TTC549 (cell line): Measurements from ENCODE around the gene PARD3B.

Source experiments
- FAIRE-seq: peaks from 2 replicates; lab custom pipeline; 2012; peaks lifted over from hg19 to GRCh38; lab: Jason Lieb, UNC

Gene PARD3B

DNA sequence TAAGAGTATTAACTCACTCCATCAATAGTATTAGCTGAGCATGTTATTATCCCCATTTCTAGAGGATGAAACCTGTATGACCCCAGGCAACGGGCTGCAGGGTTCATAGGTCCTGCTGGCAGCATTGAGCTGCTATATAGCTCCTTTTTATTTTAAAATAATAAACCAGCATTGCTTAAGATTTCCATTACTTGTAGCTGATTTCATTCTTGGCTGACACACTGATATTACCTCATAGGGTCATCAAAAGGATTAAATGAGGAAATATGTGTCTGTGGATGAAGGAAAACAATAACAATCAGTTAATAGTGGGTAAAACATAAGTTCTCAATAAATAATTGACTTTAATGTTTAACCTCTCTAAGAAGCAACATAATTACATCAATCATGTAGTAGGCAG lies 1088.7 kb downstream of the PARD3B start:
- no peak for FAIRE-seq

DNA sequence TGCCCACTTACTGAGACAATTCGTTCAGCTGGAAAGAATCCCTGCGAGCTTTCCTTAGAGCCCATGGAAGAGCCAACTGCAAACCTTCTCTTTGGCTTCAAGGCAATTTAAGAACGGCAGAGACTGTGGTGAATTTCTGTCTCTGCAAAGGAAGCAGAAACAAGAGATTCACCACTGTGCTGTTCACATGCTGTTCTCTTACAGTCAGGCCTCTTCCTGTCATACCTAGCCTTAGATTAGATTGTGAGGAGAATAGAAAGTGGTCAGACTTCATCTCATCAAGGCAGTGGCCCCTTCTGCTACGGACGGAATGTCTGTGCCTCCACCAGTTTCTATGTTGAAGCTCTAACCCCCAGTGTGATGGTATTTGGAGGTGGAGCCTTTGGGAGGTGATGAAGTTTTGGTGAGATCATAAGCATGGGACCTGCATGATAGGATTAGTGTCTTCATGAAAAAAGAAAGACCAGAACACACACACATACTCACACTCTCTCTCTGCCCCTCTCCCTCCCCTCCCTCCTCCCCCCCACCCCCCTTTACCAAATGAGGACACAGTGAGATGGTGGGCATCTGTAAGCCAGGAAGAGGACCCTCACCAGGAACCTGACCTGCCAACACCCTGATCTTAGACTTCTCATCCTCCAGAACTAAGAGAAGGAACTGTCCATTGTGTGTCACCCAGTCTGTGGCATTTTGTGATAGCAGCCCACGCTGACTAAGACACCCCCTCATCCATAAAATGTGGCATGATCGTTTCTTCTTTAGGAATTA lies 1091.5 kb downstream of the PARD3B start:
- FAIRE-seq: no peak

DNA sequence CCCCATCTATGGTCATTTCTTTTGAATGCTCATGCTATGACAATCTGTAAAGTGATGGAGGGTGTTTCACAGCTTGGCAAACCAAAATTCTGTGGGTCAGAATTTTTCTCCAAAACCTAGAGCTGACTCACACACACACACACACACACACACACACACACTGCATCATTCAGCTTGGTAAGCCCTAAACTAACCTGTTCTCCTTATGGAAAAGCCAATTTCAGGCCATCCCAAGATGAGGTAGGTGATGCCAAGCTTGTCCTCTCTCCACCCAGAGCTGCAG lies 1092.0 kb downstream of the PARD3B start:
- no peak for FAIRE-seq

DNA sequence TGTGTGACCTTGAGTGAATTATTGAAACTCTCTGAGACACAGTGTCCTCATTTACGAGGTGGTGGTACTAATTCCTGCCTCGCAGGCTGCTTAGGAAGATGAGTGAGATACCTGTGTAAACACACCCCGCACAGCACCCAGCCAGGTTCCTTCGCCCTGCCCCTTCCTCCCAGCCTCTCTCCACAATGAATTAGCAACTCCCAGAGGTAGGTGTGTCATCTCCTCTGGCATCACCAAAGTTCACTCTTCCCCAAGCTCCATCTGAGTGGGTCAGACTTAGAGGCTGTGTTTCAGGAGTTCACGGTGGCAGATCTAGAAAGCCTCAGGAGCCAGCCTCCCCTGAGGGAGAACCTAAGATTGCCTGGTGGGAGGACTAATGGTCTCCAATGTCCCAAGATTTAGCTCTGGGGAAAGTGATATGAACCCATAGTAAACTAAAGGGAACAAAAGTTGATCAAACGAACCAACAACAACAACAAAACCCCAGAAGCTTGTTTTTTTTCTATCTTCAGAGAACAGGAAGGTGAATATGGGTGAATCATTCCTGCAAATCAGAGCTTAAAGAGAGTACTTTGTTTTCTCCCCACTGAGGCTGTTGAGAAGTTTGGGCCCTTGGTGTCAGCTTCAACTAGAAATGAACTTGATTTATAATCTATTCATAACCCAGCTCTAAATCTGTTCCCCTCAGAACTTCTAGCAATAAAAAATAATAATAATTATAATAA lies 1092.7 kb downstream of the PARD3B start:
- FAIRE-seq: no peak

DNA sequence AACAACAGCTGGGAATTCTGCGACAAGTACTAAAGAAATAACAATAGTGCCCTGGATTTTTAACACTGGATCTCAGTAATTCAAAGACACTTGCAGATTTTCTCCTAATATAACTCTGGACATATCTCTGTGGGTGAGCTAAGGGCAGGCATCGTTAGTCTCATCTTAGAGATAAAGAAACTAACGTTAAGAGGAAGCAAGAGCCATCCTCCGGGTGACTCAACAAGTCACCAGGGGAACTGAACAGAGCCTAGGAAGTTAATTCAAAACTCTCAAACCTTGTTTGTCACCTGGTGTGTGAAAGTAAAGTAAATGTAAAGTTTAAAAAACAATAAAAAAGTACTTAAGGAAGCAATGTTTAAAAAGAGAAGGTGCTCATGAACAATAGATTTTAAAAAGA lies 1095.4 kb downstream of the PARD3B start:
- FAIRE-seq: no peak

DNA sequence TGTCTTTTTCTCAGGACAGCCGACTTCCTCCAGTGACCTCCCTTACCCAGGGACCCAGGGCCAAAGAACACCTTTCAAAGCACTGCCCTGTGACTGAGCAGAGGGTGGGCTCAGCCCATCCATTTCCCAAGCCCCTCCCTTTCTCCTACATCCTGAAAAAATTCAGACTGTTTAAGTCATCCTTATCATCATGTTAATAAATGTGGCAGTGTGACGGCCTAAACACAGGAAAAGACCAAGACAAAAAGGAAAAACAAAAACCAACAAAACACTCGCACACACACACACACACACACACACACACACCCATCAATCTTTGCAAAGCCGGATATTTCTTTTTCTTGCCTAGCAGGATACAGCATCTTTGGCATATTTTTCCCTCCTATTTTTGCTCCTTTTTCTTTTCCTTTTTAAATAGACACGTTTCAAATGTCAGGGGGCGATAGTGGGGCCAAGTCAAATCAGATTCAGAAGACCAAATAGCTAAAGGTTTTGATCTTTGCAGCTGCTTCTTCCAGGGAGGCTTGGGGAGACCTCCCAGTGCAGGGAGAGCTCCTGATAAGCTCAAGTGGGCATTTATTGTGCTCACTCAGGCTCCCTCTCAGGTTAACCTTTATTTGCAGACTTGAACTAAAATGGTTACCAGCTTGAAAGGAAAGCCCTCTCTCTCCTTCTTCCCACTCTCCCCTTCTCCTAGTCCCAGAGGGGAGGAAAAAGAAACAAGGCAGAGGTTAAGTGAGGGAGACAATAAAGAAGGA lies 1097.5 kb downstream of the PARD3B start:
- no peak for FAIRE-seq

DNA sequence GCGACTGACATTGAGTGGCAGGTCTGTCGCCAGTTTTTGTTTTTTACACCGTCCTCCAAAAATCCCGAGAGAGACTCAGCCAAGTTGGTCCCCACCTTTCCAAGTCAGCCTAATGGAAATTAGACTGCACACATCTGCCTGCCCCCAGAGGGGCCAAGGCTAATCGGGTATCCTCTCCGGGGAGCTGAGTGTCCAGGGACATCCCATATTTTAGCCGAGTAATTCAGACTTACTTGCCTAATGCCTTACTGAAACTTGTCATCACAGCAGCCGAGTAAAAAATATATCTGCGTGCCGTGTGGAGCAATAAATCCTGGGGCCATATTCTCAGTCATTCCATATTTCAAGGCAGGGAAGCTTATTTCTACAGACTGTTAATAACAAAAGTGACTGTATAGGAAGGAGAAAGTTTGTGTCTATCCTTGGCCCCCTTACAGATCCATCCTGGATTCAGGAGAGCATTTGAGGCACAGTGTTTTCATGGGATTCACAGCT lies 1098.2 kb downstream of the PARD3B start:
- FAIRE-seq: no peak

DNA sequence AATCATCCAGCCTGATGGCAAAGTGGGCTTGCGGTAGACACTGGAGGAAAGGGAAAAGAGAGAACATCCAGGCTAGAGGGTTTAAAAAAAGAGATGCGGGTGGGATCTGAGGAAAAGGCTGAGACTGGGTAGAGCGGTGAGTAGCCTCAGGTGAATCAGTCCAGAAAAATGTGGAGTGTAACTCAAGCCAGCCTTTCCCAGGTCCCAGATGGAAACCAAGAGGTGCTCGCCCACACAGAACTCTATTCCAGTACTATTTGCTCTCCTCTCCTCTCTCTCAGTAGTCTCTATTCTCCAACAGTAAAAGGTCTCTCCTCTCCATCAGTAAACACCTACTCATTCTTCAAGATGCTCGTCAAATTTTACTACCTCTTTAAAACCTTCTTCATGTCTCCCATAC lies 1098.7 kb downstream of the PARD3B start:
- no peak for FAIRE-seq

DNA sequence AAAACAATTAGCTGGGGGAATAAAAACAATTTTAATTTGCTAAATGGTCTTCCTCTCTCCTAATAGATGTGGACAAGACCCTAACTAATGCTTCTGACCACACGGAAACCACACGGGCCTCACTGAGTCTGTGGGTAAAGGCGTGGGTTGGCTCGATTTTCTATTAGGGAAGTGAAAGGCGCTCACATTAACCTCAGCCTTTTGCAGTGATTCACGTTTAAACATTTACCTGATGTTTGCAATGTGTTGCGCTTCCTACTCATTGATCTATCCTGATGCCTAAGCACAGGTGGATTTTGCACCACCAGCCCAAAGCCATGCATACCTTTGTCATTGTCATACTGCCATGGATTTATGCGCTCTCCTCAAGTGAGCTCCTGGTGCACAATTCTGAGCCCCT lies 1101.4 kb downstream of the PARD3B start:
- FAIRE-seq: no peak

DNA sequence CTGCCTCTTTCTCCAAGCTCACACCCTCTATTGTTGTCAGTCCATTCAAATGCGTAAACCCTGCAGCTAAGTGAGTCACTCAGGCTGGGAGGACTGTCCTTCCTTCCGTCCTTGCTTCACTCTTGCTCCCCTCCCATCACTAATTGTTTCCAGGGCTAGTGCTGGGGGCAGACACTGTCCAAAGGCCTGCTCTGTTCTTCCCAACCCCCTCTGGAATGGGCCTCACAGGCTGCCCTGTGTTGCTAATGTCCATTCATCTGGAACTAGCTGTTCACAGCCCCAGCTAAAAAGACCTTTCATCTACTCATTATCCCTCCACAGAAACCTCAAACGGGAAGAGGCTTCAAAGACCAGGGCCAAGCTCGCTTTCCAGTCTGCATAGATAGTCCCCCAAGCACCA lies 1105.2 kb downstream of the PARD3B start:
- no peak for FAIRE-seq

DNA sequence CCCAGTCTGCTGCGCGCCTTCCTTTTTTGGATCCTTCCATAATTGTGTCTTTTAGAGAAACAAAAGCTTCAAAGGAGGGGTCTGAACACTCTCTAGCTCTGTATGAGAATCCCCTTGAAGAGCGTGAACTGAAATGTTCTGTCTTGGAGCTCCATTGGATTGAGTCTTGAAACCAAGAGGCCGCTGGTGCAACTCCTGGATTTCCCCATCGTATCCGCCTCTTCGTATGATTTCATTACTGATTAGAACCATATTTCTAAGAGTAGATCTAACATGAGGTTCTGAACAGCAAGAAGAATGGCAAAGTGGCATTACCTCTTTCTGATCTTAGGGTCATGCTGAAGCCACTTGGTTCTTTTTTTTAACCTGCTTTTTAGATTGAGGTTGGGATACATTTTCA lies 1105.7 kb downstream of the PARD3B start:
- no peak for FAIRE-seq

DNA sequence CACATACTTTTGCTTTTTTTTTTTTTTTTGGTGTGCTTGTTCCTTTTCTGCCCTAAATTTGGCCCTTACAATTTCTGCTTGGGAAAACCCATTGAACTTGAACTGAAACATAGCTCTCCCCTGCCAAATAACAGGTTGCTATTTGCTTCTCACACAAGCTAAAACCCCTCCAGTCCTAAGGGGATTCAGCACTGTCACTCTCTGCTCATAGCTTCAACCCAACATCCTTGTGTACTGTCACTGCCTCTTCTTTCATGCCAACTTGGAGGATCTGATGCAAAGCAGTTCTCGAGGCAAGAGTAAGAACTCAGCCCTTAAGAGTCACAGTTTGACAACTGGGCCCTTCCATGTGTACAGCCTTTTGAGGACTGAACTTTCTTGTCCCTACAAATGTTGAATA lies 1106.4 kb downstream of the PARD3B start:
- FAIRE-seq: no peak

DNA sequence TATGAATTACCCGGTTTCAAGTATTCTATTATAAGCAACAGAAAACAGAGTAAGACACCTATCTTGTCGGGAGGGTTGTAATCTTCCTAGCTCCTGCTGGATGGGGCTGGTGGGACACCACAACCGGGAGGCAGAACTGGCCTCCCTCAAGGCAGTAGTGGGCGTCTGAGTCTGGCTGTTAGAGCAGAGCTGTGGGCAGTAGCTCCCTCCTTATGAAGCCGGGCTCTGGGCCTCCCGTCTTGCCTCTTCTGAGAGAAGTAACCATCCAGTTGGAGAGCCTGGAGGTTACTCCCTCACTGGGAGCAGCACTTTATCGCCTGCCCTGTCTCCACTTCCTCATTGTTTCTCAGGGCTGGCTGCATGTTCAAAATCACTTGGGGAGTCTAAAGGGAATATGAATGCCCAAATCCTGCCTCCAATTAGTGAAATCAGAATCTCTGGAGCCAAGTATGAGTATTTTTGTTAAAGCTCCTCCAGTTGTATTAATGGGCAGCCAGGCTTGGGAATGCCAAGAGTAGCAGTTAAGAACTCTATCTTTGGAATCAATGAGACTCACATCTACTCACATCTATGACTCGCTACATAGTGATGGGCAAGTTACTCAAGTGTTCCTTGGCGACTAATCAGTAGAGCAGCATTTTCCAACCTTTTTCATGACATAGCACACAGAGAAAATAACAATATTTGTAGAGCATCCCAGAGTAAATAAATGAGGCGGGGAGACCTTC lies 1109.8 kb downstream of the PARD3B start:
- FAIRE-seq: no peak

DNA sequence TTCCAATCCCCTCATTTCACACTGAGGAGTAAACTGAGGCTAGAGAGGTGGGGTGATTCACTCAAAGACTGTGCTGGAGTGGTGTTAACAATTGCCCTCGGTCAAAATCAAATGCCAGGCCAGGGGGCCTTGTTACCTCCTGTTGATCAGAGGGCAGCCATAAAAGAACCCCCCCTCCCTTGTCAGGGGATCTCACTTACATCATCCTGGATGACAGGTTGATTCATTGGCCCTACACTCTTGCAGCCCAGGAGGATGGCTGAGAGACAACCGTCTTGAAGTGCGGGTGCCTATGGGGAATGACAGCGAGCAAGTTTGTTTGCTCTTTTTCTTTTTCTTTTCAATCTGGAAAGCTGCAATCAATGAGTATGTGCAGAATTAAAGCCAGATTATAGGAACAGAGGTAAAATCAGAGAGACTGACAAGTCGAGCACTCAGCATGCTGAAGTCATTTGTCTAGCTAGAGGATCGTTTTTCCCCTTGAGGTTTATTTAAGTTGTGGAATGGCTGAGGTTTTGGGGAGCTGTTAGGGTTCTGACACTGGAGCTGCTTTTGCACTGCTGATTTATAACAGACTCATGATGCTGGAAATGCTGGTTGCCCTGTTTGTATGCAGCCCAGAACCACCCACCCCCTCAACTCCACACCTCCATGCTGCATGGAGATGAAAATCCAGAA lies 1110.6 kb downstream of the PARD3B start:
- FAIRE-seq: no peak

DNA sequence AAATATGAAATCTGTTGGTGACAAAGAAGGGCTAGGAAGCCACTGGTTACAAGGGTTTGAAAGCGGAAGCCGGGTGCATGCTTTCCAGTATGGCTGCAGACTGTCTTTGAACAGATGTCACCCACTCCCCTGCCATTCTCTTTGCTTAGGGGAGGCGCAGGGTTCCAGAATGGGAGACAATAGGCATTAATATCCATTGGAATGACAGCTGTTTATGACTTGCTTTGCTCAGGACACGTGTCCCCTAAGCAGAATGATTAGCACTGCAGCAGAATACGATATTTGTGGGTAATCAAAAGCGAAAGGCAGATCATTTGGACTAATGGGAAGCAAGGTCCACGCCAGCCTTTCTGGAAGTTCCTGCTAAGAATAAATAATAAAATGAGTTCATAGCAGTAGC lies 1111.2 kb downstream of the PARD3B start:
- FAIRE-seq: no peak

DNA sequence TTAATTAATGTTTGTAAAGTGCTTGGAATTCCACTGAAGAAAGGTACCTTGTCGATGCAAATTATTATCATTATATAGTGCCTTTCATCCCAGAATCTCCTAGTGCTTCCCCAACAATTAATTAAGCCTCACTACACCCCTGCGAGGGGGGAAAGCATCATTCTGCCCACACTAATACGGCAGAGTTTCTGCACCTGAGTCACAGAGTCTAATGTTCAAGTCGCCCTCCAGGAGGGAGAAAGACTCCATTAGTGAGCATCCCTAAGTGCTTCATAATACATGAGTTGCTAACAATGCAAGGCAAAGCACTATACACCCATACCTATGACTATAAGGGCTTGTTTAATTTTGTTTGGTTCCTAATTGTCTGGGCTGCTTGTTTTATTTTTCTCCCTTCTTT lies 1111.7 kb downstream of the PARD3B start:
- FAIRE-seq: no peak

DNA sequence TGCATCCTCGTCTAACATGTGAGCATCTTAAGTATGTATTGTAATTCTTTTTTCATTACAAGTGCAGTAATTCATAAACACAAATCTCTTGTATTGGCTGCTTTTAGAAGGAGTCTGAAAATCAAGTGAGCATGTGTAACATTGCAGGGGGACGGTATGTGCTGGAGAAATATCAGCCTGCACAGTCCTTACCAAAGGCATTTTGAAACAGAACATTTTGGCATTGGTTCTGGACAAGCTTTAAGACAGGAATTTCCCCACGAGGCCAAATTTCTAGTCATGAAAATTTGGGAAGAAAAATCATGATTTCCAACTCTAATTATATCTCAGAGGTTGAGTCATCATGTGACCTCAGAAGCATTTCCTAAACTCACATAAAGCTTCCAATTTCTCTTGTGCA lies 1112.3 kb downstream of the PARD3B start:
- no peak for FAIRE-seq

DNA sequence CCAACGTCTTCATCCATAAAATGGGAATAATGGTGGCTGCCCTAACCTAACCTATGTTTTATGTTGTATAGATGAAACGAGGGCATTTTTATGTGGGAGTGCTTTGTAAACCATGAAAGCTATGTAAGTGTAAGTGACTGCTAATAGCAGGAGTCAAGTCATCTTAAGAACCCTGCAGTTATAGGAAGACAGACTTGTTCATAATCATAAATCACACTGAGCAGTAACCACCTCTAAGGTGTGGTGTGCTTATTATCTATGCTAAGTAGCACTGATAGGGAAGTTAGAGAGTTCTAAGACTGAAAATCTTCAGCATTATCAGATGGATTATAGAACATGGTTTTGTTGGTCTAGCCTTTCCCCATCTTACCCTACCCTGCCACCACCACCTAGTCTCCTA lies 1112.8 kb downstream of the PARD3B start:
- FAIRE-seq: no peak

DNA sequence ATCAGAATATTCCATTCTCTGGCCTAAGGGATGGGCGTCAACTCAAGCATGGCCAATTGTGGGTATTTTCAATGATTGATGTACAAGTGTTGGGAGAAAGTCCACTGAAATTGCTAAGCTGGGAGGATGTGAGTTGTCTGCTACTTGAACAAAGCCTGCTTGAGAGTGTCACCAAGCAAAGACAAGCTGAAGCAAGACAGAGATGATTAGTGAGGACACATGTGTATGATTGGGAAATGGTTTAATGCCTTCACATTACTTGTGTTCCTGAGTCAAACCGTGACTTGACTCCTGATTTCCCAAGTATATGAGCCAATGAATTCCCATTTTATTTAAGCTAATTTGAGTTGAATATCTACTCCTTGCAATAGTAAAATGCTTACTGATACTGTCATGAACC lies 1113.3 kb downstream of the PARD3B start:
- no peak for FAIRE-seq

DNA sequence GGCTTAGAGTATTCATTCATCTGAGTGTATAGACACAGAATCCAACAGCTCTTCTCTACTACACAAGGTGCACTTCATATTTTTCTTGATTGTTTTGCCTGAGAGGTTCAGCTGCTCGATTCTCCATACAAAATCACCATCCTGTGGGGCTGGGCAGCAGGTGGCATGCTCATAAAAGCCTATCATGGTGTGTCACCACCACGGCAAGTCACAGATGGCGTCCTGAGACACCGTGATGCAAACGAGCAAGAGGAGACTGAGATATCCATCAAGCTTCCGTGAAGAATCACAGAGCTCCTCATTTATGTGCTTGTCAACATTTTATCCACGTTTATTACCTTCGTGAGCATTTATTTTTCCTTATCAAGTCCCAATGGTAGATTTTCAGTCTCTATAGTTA lies 1114.6 kb downstream of the PARD3B start:
- FAIRE-seq: no peak

DNA sequence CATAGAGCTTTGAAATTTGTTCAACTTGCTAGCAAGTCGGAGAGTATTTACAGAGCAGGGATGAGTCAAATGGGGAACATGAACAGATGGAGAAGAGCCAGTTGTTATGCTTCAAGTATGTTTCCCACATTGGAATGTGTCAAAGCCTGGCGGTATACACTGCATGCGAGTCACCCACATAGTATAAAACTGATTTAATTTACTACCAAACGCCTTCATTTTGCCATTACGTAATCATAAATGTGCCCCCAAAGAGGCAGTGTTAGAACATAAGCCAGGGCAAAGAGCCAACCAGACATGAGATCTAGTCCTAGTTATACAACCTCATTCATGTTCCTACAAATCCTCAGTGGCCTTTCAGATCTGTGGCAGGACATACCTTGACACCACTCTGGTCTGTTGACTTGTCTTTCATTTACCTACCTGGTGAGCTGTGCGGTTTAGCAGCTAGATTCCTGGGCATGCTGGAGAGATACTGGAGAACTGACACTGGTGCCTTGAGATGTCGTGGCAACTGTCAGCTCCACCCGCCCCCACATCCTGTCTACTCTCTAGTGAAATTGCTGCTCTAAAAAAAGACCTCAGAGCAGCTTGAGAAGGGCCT lies 1115.3 kb downstream of the PARD3B start:
- no peak for FAIRE-seq

DNA sequence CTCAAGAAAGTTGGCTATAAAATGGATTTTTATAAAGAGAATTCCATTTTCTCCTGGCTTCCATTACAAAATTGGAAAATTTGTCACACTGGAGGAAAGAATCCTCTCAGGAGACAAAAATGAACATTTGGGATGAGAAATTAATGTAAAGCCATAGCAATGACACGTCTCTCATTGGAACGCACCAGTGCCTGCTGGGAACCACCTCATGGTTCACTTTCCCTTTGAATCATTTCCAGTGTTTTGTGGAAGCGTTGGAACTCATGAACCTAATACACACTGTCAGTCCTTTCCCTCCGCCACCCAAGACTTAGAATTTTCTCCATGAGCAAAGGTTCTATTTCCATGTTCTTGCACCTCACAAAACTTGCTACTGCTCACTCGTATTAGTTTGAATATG lies 1116.0 kb downstream of the PARD3B start:
- FAIRE-seq: no peak
